Esophagus squamous epithelium (tissue), 5 donors: ENCODE measurements around the gene TBXAS1. TPM values are rescaled to one million over a fixed set of nuclear protein-coding genes. Genes with fewer than 3 reads are reported as not detected.

Experiments
- DNase-seq: peaks from one replicate; lab custom pipeline; 2025; lab: John Stamatoyannopoulos, UW
- H3K27ac ChIP-seq, 4 donors: fragments of 200-600 bp; sonication (generic); one replicate each; pipeline ENCODE4 v1.5.1; 2016 to 2019; ENCODE audit warnings: mild to moderate bottlenecking in 1 of 4
- H3K27me3 ChIP-seq, 4 donors: fragments of 200-600 bp; sonication (generic); 1 replicate in 3 of 4; 2 replicates in 1 of 4; pipeline versions ENCODE4 v1.5.1 to v1.6.0; 2017 to 2021; ENCODE audit warnings: antibody characterized with exemption in 1 of 4
- H3K36me3 ChIP-seq, 3 donors: fragments of 200-600 bp; sonication (generic); one replicate each; pipeline ENCODE4 v1.5.1; 2016 to 2019
- H3K4me1 ChIP-seq, 3 donors: fragments of 200-600 bp; sonication (generic); one replicate each; pipeline ENCODE4 v1.5.1; 2017 to 2019
- H3K4me3 ChIP-seq, 4 donors: fragments of 200-600 bp; sonication (generic); 1 replicate in 3 of 4; 2 replicates in 1 of 4; pipeline ENCODE4 v1.5.1; 2016 to 2019; ENCODE audit warnings: mild to moderate bottlenecking in 2 of 4, moderate library complexity in 1 of 4
- H3K9me3 ChIP-seq, 3 donors: fragments of 200-600 bp; sonication (generic); one replicate each; pipeline ENCODE4 v1.5.1; 2016 to 2019
- CTCF ChIP-seq, 6 experiments: fragments of 450-650 bp in 4 of 6; fragments of 200-600 bp in 2 of 6; sonication (generic) in 2 of 6; IDR thresholded peaks; one replicate each; pipeline ENCODE4 v1.5.1; 2016 to 2019; ENCODE audit warnings: antibody characterized with exemption in 6 of 6, mild to moderate bottlenecking in 4 of 6, moderate library complexity in 4 of 6
- POLR2A ChIP-seq, 4 donors: fragments of 450-650 bp; IDR thresholded peaks; one replicate each; pipeline ENCODE4 v1.6.1; 2017; ENCODE audit warnings: antibody characterized with exemption in 4 of 4, mild to moderate bottlenecking in 4 of 4, moderate library complexity in 3 of 4
- WGBS, 2 donors: methylation state at CpG; one replicate each; pipeline ENCODE4 v1.1.5; 2018; 5-methylcytosine and 5-hydroxymethylcytosine counted together
- intact Hi-C: fragments of 100-400 bp; cut with DNase I; formaldehyde crosslinking; loops from one replicate; pipeline ENCODE4 v1.15.0; 2022
- total RNA-seq, 4 donors: library from RNA; depleted of rRNA; stranded (reverse); fragments of >200 nt; gene quantifications; one replicate each; pipeline ENCODE4 v1.1.0, GENCODE V29; 2016
- donor health status: DM: yes; HTN: yes; CAD: no.

Gene TBXAS1
- total RNA-seq, 4 donors from 2014 or later: 9.4 to 24.8 (median 17.8) TPM

GRCh38 chr7:139874302-139874629, 45.2 kb downstream of the TBXAS1 start:
- Histone ChIP-seq H3K4me1 (peaks cover 0 to 18% (median 9%) of the 10 kb centered on the region in 3 donors), H3K4me3 (no peak overlapping the region), H3K9me3 (no peaks in the 10 kb centered on the region), H3K27me3 (no peaks in the 10 kb centered on the region), H3K36me3 (no peaks in the 10 kb centered on the region), H3K27ac (no peak overlapping the region)
- intact Hi-C loops: no loop called here
- no peak for DNase-seq
- WGBS, 2 donors: 92 to 96% methylated on average over 9 of the region's 9 CpGs
- TF ChIP-seq CTCF (IDR thresholded peaks at IDR 0.05): no peak
- TF ChIP-seq POLR2A (IDR thresholded peaks at IDR 0.05): no peak

GRCh38 chr7:139875821-139876241, 46.8 kb downstream of the TBXAS1 start:
- H3K4me3 ChIP-seq: no peak overlapping the region
- no peaks in the 10 kb centered on the region for H3K27me3 ChIP-seq
- H3K9me3 ChIP-seq: no peaks in the 10 kb centered on the region
- no peak overlapping the region for H3K27ac ChIP-seq
- no peaks in the 10 kb centered on the region for H3K36me3 ChIP-seq
- H3K4me1 ChIP-seq: peaks cover 0 to 21% (median 9%) of the 10 kb centered on the region in 3 donors
- 59 to 72% methylated on average over 7 of the region's 7 CpGs for WGBS, 2 donors
- DNase-seq: no peak
- intact Hi-C loops: no loop called here
- TF ChIP-seq POLR2A (IDR thresholded peaks at IDR 0.05) (no peak), CTCF (IDR thresholded peaks at IDR 0.05) (no peak)

- intact Hi-C loops: no loop called here
- Histone ChIP-seq H3K9me3 (no peaks in the 10 kb centered on the region), H3K27me3 (no peaks in the 10 kb centered on the region), H3K4me3 (no peak overlapping the region), H3K4me1 (peaks cover 0 to 11% (median under 1%) of the 10 kb centered on the region in 3 donors), H3K27ac (no peak overlapping the region), H3K36me3 (no peaks in the 10 kb centered on the region)
- TF ChIP-seq POLR2A (IDR thresholded peaks at IDR 0.05): no peak
- TF ChIP-seq CTCF (IDR thresholded peaks at IDR 0.05): no peak
- 90 to 94% methylated on average over 8 of the region's 8 CpGs for WGBS, 2 donors
- no peak for DNase-seq
Measured at GRCh38 chr7:139876622-139877283, 47.7 kb downstream of the TBXAS1 start.

- WGBS, 2 donors: 85 to 97% methylated on average over 3 of the region's 3 CpGs
- no peak for DNase-seq
- Histone ChIP-seq H3K27me3 (no peaks in the 10 kb centered on the region), H3K27ac (no peak overlapping the region), H3K36me3 (no peaks in the 10 kb centered on the region), H3K4me3 (no peak overlapping the region), H3K4me1 (peaks cover 0 to 6% (median 0%) of the 10 kb centered on the region in 3 donors), H3K9me3 (no peaks in the 10 kb centered on the region)
- no peak for TF ChIP-seq CTCF (IDR thresholded peaks at IDR 0.05)
- no peak for TF ChIP-seq POLR2A (IDR thresholded peaks at IDR 0.05)
- intact Hi-C loops: no loop called here
Measured at GRCh38 chr7:139883814-139884213, 54.8 kb downstream of the TBXAS1 start.

GRCh38 chr7:139884441-139884840, 55.4 kb downstream of the TBXAS1 start:
- TF ChIP-seq POLR2A (IDR thresholded peaks at IDR 0.05) (no peak), CTCF (IDR thresholded peaks at IDR 0.05) (no peak)
- H3K36me3 ChIP-seq: no peaks in the 10 kb centered on the region
- WGBS, 2 donors: 75 to 76% methylated on average over 6 of the region's 7 CpGs
- no peak overlapping the region for H3K4me3 ChIP-seq
- DNase-seq: no peak
- peaks cover 0 to 6% (median 0%) of the 10 kb centered on the region in 3 donors for H3K4me1 ChIP-seq
- no peaks in the 10 kb centered on the region for H3K9me3 ChIP-seq
- intact Hi-C loops: no loop called here
- H3K27ac ChIP-seq: no peak overlapping the region
- no peaks in the 10 kb centered on the region for H3K27me3 ChIP-seq
